SKM-1 (cell line): ENCODE results near the gene GPRC5D.
A peak's percentile ranks its signal among the peaks of the same experiment; 100 is the strongest.

Experiments
- DNase-seq: peaks from one replicate; lab custom pipeline; 2025; ENCODE audit not compliant: unreplicated experiment; lab: John Stamatoyannopoulos, UW

The GPRC5D gene

GRCh38 chr12:12909228-12909994, 42.6 kb downstream of the GPRC5D start:
- DNase-seq = peak; percentile 34

DNA sequence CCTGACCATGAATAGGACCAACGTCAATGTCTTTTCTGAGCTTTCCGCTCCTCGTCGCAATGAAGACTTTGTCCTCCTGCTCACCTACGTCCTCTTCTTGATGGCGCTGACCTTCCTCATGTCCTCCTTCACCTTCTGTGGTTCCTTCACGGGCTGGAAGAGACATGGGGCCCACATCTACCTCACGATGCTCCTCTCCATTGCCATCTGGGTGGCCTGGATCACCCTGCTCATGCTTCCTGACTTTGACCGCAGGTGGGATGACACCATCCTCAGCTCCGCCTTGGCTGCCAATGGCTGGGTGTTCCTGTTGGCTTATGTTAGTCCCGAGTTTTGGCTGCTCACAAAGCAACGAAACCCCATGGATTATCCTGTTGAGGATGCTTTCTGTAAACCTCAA, 43.3 kb downstream of the GPRC5D start:
- DNase-seq = no peak

DNA sequence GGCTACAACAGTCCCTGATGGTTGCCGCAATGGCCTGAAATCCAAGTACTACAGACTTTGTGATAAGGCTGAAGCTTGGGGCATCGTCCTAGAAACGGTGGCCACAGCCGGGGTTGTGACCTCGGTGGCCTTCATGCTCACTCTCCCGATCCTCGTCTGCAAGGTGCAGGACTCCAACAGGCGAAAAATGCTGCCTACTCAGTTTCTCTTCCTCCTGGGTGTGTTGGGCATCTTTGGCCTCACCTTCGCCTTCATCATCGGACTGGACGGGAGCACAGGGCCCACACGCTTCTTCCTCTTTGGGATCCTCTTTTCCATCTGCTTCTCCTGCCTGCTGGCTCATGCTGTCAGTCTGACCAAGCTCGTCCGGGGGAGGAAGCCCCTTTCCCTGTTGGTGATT, 43.7 kb downstream of the GPRC5D start:
- no peak for DNase-seq

DNA sequence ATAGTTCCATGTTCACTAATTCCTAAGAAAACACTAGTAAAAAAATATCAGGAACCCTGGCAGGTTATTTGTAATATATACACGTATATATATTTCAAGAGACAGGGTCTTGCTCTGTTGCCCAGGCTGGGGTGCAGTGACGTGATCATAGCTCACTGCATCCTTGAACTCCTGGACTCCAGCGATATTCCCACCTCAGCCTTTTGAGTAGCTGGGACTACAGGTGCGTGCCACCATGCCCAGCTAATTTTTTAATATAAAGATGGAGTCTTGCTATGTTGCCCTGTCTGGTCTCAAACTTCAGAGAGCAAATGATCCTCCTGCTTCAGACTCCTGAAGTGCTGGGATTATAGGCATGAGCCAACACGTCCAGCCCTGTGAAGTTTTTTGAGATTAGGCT, 44.4 kb downstream of the GPRC5D start:
- DNase-seq = no peak

- DNase-seq = no peak
These were observed 48.0 kb downstream of the GPRC5D start for GRCh38 chr12:12903642-12904609.

DNA sequence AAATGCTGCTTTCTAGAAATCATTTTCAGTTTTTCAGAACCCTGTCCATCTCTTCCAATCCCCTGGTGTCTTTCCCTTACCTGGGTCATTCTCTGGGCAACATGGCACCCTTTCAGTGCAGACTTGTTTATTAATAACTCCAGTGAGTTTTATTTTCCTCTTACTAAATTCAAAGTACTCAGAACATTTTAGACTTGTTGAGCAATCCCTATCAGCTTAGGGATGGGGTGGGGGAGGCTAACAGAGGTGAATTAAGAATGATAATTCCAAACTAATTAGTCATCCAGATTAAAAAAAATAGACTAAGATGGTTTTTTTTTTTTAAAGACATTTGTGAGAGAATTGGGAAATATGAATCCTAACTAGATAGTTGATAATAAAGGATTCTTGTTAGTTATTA, 49.9 kb downstream of the GPRC5D start:
- DNase-seq = no peak

DNA sequence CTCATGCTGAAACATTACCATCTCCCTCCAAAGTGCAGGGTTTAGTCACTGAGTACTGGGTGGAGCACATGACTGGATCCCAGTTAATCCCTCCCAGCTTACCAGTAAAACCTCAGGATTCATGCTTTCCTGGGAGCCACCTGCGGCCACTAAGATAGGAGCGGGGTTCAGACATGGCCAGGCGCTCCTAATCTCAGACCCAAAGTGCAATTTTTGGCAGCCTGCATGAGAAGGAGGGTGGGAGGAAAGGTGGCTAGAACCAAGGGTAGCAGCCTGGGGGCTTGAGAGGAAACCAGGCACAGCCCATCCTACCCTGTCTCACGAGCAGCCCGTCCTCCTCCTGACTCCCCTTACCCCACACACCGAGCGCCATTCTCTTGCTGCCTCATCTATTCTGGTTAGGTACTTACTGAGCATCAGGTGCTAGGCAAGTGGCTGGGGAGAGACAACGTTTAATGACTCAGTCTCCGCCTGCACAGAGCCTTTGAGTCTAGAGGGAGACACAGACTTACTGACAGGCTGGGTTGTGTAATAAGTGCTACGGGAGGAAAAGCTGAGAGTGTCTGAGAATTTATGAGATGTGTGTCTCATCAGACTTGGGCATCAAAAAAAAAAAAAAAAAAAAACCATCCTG, 50.7 kb downstream of the GPRC5D start:
- no peak for DNase-seq

GRCh38 chr12:12900786-12901157, 51.2 kb downstream of the GPRC5D start:
- no peak for DNase-seq

GRCh38 chr12:12899530-12900380, 52.2 kb downstream of the GPRC5D start:
- no peak for DNase-seq

- no peak for DNase-seq
These were observed 53.0 kb downstream of the GPRC5D start for GRCh38 chr12:12898911-12899511.

DNA sequence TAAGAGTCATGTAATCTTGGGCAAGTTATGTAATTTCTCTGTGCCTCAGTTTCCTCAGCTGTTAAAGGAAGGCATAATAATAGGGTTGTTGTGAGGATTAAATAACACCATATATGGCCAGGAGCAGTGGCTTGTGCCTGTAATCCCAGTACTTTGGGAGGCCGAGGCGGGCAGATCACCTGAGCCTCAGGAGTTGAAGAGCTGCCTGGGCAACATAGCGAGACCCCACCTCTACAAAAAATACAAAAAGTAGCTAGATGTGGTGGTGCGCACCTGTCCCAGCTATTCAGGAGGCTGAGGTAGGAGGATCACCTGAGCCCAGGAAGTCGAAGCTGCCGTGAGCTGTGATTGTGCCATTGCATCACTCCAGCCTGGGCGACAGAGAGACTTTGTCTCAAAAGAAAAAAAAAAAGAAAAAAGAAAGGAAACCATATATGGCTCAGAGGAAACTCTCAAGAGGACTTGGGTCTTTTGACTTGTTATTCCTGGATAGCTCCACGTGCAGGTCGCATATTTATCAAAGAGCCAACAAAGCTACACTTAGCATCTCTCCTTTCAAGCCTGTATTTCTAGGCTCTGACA, 53.7 kb downstream of the GPRC5D start:
- DNase-seq = no peak

- DNase-seq = no peak
These were observed 54.7 kb downstream of the GPRC5D start for GRCh38 chr12:12897302-12897701.

- DNase-seq = no peak
These were observed 55.7 kb downstream of the GPRC5D start for GRCh38 chr12:12896260-12896659.

GRCh38 chr12:12893438-12893837, 58.5 kb downstream of the GPRC5D start:
- no peak for DNase-seq

DNA sequence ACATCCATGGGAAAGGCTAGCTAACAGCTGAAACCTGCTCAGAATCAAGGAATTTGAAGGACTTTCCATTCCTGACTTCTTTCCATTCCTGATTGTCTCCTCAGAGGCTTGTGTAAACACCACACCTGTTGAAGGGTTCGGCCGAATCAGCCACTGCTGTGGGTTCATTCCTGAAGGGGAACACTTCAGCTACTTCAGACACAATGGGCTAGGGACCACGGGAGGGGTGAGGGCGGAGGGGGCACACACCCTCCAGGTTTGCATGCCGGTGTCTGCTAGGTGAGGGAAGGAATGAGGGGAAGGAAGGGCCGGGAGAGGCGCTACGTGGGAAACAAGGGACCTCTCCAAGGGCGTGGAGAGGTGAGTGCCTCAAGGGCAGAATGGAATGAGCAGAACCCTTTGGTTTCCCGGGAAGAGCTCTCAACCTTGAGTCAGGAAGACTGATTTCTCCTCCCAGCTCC, 59.3 kb downstream of the GPRC5D start:
- no peak for DNase-seq

DNA sequence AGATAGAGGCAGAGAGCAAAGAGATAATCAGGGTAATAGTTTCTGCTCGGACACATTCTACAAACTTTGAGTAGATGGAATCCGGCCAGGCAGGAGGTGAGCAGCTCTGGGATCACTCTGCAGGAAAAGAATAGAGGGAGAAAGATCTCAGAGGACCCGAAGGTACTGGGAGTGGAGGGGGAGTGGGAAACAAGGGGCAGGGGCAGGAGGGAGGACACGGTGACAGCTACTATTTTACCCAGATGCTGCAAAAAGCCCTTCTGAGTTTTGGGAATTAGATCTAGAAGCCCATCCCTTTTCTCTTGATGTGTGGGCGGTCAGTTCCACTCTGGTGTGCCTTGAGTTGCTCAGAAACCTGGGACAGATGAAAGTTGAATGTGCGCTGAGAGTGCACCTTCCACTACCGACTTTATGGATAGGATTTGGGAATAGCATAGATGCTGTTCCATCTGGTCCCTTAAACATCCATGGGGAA, 60.1 kb downstream of the GPRC5D start:
- no peak for DNase-seq

GRCh38 chr12:12891080-12891880, 60.7 kb downstream of the GPRC5D start, which contains the start of gene GPRC5A:
Gene GPRC5A (plus strand): TSS chr12:12891562. CDS start chr12:12908250, 16,688 bp downstream.
- DNase-seq = no peak
